Immature natural killer cell (primary cell): ENCODE results near the gene EVI5L. TPM values are rescaled to one million over a fixed set of nuclear protein-coding genes. Genes with fewer than 3 reads are reported as not detected.

Experiments used
- DNase-seq, 3 donors: peaks; one replicate each; pipeline ENCODE4 v3.0.0; 2022; ENCODE audit warnings: mixed read lengths in 1 of 3
- H3K27ac Mint-ChIP-seq, 6 donors: one replicate each; pipeline ENCODE4 v1.8.0; 2020; ENCODE audit warnings: mixed read lengths in 6 of 6, mild to moderate bottlenecking in 5 of 6, inconsistent platforms in 4 of 6, moderate library complexity in 3 of 6
- H3K27me3 Mint-ChIP-seq, 3 donors: one replicate each; pipeline ENCODE4 v1.8.0; 2020 to 2021; ENCODE audit warnings: low read depth in 3 of 3, mild to moderate bottlenecking in 3 of 3, mixed read lengths in 3 of 3, moderate library complexity in 3 of 3, inconsistent platforms in 1 of 3
- H3K36me3 Mint-ChIP-seq, 3 donors: one replicate each; pipeline ENCODE4 v1.8.0; 2020; ENCODE audit warnings: mixed read lengths in 3 of 3, inconsistent platforms in 2 of 3, mild to moderate bottlenecking in 2 of 3
- H3K4me1 Mint-ChIP-seq, 2 donors: one replicate each; pipeline ENCODE4 v1.8.0; 2020; ENCODE audit warnings: inconsistent platforms in 2 of 2, mild to moderate bottlenecking in 2 of 2, mixed read lengths in 2 of 2, moderate library complexity in 1 of 2
- H3K4me3 Mint-ChIP-seq, 5 donors: one replicate each; pipeline ENCODE4 v1.8.0; 2020; ENCODE audit warnings: mild to moderate bottlenecking in 5 of 5, mixed read lengths in 5 of 5, inconsistent platforms in 3 of 5, moderate library complexity in 3 of 5
- H3K9me3 Mint-ChIP-seq, 6 donors: one replicate each; pipeline ENCODE4 v1.8.0; 2020; ENCODE audit warnings: mild to moderate bottlenecking in 6 of 6, mixed read lengths in 6 of 6, inconsistent platforms in 4 of 6, moderate library complexity in 3 of 6
- polyA plus RNA-seq, 3 donors: library from polyadenylated mRNA; unstranded; fragments of 300-500 nt; fragmentation: Illumina TruSeq; gene quantifications; one replicate each; pipeline ENCODE4 v1.2.3, GENCODE V29; 2021

The EVI5L gene
- polyA plus RNA-seq, 3 donors from 2014 or later = 1.6 to 5.1 (median 2.7) TPM

DNA sequence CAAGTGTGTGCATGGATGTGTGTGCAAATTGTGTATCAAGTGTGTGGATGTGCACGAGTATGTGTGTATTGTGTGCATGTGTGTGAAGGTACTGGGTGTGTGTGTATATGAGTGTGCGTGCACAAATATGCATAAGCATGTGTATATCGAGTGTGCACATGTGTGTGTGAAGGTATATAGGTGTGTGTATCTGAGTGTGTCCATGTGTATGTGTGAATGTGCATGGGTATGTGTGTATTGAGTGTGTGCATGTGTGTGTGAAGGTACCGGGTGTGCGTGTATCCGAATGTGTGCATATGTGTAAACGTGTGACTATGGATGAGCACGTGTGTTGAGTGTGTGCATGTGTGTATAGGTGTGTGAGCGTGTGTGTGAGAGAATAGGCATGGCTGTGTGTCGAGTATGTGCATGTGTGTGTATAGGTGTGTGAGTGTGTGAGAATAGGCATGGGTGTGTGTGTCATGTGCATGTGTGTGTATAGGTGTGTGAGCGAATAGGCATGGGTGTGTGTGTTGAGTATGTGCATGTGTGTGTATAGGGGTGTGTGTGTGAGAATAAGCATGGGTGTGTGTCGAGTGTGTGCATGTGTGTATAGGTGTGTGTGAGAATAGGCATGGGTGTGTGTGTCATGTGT is 12.8 kb downstream of the EVI5L start:
- DNase-seq = no peak
- Mint-ChIP-seq H3K9me3 (no peaks in the 10 kb centered on the region), H3K36me3 (no peaks in the 10 kb centered on the region), H3K27ac (no peak overlapping the region), H3K4me1 (no peaks in the 10 kb centered on the region), H3K4me3 (no peak overlapping the region), H3K27me3 (peaks cover 0 to 1% (median 0%) of the 10 kb centered on the region in 3 donors)

DNA sequence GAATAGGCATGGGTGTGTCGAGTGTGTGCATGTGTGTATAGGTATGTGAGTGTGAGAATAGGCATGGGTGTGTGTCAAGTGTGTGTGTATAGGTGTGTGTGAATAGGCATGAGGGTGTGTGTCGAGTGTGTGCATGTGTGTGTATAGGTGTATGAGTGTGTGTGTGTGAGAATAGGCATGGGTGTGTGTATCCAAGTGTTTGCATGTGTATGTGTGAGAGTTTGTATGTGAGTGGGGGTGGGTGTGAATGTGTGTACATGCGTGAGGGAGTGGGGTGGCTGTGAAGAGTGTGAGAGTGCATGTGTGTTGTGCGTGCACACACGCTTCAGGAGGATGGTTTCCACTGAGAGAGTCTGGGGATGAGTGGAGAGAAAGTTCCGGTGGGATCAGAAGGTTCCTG is 13.5 kb downstream of the EVI5L start:
- Mint-ChIP-seq H3K36me3 (no peaks in the 10 kb centered on the region), H3K9me3 (no peaks in the 10 kb centered on the region), H3K27me3 (peaks cover 0 to 1% (median 0%) of the 10 kb centered on the region in 3 donors), H3K27ac (no peak overlapping the region), H3K4me1 (no peaks in the 10 kb centered on the region), H3K4me3 (no peak overlapping the region)
- no peak for DNase-seq

DNA sequence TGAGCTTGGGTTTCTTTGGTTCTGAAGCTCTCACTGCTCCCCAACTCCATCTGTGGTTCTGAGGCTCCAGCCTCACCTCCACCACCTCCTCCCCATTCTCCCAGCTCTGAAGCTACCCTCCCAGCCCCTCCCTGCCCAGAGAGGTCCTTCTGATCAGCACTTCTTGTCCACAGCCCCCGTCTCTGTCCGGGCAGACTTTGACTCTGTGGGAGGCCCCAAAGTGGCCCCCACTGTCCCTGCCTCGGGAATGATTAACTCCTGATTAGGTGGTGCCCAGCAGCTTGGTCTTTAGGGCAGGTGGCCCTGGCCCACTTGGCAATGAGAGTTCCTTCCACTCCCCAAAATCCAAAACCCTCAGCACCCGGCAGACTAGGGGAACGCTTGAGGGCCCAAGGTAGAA is 14.4 kb downstream of the EVI5L start:
- no peak for DNase-seq
- H3K27ac Mint-ChIP-seq = no peak overlapping the region
- H3K27me3 Mint-ChIP-seq = peaks cover 0 to 1% (median 0%) of the 10 kb centered on the region in 3 donors
- no peaks in the 10 kb centered on the region for H3K9me3 Mint-ChIP-seq
- H3K4me3 Mint-ChIP-seq = no peak overlapping the region
- no peaks in the 10 kb centered on the region for H3K36me3 Mint-ChIP-seq
- H3K4me1 Mint-ChIP-seq = no peaks in the 10 kb centered on the region

DNA sequence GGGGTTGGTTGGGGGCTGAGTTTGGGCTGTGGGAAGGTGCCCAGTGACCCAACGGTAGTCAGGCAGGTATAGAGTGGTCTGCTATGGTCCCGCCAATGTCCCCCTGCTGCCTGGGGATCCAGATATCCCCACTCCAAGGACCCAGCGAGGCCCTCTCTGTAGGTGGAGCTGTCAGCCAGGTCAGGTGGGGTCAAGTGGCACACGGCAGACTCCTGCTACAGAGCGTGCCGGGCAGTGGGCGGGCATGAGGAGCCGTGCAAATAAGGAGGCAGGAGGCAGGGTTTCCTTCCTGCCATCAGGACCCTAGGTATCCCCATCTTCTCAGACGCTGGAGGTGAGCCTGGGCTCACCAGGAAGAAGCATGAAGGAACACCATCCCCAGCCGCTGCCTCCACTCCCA is 14.9 kb downstream of the EVI5L start:
- Mint-ChIP-seq H3K27me3 (peaks cover 0 to 1% (median 0%) of the 10 kb centered on the region in 3 donors), H3K4me3 (no peak overlapping the region), H3K27ac (no peak overlapping the region), H3K9me3 (no peaks in the 10 kb centered on the region), H3K4me1 (no peaks in the 10 kb centered on the region), H3K36me3 (no peaks in the 10 kb centered on the region)
- no peak for DNase-seq

DNA sequence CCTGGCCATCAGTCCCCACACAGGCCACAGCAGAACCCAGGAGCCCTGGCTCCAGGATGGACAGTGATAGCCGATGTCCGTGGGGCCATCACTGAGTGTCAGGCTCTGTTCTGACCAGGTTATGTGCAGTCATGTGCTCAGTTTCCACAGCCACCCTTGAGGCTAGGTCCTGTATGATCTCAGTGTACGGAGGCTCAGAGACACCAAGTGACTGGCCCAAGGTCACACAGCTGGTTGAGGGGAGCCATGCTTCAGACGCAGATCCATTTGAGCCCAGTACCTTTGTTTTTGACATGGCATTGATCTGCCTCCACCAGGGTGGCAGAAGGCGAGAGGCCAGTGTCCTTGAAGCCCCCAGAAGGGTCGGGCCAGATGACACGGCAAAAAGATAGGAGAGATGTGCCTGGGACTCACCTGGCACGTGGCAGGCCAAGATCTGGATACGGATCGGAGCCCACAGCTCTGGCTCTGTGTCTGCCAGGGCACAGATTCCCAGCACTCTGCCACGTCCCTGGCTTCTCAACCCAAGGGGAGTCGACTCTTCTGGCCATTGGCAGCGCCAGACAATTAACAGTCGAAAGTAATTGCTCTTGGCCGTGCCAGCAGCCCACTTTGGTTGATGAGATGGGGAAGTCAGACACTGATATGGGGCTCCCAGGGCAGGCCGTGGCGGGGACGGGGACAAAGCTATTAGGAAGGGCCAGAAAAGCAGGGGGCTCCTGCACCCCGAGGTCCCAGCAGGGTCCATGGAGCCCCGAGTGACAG is 15.6 kb downstream of the EVI5L start:
- peaks cover 0 to 1% (median 0%) of the 10 kb centered on the region in 3 donors for H3K27me3 Mint-ChIP-seq
- H3K27ac Mint-ChIP-seq = no peak overlapping the region
- H3K9me3 Mint-ChIP-seq = peaks cover 0 to 1% (median 0%) of the 10 kb centered on the region in 6 donors

DNA sequence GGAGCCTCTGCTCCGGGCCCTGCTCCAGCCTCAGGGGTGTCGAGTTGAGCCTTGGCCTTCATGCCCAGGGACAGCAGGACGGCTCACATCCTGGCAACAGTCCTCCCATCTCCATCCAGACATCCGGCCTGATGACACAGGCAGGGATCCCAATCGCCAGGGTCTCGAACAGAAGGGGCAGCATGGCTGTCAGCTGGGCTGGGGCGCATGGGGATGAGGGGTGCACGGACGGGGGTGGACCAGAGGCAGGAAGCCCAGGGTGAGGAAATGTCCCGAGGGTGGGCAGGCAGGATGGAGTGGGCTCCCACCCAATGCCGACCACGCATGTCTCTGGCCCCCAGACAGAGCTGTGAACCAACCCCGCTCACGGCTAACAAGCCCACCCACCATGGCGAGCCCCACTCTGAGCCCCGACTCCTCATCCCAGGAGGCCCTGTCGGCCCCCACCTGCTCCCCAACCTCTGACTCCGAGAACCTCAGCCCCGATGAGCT is 16.2 kb downstream of the EVI5L start:
- Mint-ChIP-seq H3K4me1 (no peaks in the 10 kb centered on the region), H3K36me3 (no peaks in the 10 kb centered on the region), H3K27me3 (peaks cover 0 to 1% (median 0%) of the 10 kb centered on the region in 3 donors), H3K4me3 (no peak overlapping the region), H3K27ac (no peak overlapping the region), H3K9me3 (peaks cover 0 to 1% (median 0%) of the 10 kb centered on the region in 6 donors)
- no peak for DNase-seq

More for the DNA sequence above, 15.6 kb downstream of the EVI5L start:
- Mint-ChIP-seq H3K4me1 (no peaks in the 10 kb centered on the region), H3K4me3 (no peak overlapping the region), H3K36me3 (no peaks in the 10 kb centered on the region)
- no peak for DNase-seq

DNA sequence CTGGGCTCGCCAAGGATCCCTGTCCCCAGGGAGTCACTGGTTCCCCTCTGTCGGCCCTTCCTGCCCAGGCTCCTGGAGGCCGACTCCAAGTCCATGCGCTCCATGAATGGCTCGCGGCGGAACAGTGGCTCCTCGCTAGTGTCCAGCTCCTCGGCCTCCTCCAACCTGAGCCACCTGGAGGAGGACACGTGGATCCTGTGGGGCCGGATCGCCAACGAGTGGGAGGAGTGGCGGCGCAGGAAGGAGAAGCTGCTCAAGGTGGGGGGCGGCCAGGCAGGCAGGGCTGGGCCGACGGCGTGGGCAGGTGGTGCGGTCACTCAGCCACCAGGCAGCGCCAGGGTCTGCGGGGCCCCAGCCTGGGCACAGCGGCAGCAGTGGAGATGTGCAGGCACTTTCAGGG is 17.6 kb downstream of the EVI5L start:
- no peak for DNase-seq
- Mint-ChIP-seq H3K4me3 (no peak overlapping the region), H3K36me3 (no peaks in the 10 kb centered on the region), H3K27ac (no peak overlapping the region), H3K27me3 (peaks cover 0 to 1% (median 0%) of the 10 kb centered on the region in 3 donors), H3K4me1 (no peaks in the 10 kb centered on the region), H3K9me3 (peaks cover 0 to 1% (median 0%) of the 10 kb centered on the region in 6 donors)

DNA sequence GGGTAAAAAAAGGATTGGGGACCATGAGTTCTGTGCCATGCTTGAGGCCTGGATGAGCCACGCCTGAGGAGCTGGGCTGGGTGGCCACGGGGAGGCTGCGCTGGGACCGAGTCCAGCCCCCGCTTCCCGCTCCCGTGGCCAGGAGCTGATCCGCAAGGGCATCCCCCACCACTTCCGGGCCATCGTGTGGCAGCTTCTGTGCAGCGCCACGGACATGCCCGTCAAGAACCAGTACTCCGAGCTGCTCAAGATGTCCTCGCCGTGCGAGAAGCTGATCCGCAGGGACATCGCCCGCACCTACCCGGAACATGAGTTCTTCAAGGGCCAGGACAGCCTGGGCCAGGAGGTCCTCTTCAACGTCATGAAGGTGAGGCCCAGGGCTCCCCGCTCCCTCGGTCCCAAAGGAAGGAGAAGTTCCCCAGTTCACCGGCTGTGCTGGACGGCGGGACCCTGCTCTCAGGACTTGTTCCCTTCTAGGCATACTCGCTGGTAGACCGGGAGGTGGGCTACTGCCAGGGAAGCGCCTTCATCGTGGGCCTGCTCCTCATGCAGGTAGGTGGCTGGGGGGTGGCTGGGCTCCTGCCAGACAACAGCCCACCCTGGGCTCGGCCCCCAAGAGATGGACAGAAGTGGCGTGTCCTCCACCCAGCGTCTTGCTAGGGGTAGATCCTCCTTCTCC is 18.9 kb downstream of the EVI5L start:
- H3K9me3 Mint-ChIP-seq = peaks cover 0 to 1% (median 0%) of the 10 kb centered on the region in 6 donors
- peaks cover 0 to 1% (median 0%) of the 10 kb centered on the region in 3 donors for H3K27me3 Mint-ChIP-seq
- DNase-seq = no peak
- H3K4me3 Mint-ChIP-seq = no peak overlapping the region
- no peak overlapping the region for H3K27ac Mint-ChIP-seq
- no peaks in the 10 kb centered on the region for H3K36me3 Mint-ChIP-seq
- H3K4me1 Mint-ChIP-seq = no peaks in the 10 kb centered on the region

DNA sequence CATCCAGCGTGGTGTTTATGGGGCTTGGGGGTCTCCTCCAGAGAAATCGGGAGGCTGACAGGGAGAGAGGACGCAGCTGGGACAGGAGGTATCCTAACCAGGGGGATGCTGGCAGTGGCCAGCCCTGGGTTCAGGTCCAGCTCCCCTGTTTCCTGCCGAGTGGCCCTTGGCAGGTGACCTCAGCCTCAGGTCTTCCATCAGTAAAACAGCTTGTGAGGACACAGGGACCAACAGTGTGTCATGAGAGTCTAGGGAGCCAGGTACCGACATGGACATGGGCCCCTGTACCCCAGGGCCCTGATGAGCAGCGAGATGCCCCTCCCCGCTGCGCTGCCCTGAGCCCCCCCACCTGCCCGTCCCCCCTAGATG is 19.6 kb downstream of the EVI5L start:
- Mint-ChIP-seq H3K36me3 (no peaks in the 10 kb centered on the region), H3K4me1 (no peaks in the 10 kb centered on the region), H3K27me3 (peaks cover 0 to 1% (median 0%) of the 10 kb centered on the region in 3 donors), H3K27ac (no peak overlapping the region), H3K9me3 (peaks cover 0 to 1% (median 0%) of the 10 kb centered on the region in 6 donors), H3K4me3 (no peak overlapping the region)
- DNase-seq = no peak

DNA sequence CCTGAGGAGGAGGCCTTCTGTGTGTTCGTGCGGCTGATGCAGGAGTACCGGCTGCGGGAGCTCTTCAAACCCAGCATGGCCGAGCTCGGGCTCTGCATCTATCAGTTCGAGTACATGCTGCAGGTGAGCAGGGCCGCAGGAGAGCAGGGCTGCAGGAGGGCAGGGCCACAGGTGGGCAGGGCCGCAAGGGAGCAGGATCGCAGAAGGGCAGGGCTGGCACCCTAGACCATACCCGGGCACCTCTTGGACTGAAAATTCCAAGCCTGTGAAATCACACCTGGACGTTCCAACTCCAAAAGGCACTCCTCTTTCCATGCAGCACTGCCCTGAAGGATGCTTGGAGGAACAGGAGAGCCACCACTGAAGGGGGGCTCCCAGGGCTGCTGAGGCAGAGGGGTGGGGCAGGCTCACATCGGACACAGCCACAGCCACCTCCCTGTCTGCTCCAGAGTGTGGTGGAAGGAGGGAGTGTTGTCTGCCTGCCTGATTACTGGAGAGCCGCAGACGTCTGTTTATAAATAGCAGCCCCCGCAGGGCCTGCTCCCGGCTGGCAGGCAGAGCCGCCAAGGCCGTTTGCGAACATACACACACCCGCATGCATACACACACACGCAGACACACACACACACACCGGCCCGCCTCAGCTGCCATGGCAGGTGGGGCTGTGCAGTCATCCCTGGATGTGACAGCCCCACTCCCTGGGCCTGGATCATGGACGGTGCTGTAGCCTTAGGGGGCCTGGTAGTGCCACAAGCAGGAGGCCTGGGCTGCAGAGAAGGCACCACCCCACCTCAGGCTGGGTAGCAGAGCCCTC is 20.2 kb downstream of the EVI5L start:
- Mint-ChIP-seq H3K4me1 (no peaks in the 10 kb centered on the region), H3K27me3 (no peaks in the 10 kb centered on the region), H3K9me3 (peaks cover 0 to 1% (median 0%) of the 10 kb centered on the region in 6 donors), H3K36me3 (no peaks in the 10 kb centered on the region), H3K4me3 (no peak overlapping the region), H3K27ac (no peak overlapping the region)
- DNase-seq = no peak

DNA sequence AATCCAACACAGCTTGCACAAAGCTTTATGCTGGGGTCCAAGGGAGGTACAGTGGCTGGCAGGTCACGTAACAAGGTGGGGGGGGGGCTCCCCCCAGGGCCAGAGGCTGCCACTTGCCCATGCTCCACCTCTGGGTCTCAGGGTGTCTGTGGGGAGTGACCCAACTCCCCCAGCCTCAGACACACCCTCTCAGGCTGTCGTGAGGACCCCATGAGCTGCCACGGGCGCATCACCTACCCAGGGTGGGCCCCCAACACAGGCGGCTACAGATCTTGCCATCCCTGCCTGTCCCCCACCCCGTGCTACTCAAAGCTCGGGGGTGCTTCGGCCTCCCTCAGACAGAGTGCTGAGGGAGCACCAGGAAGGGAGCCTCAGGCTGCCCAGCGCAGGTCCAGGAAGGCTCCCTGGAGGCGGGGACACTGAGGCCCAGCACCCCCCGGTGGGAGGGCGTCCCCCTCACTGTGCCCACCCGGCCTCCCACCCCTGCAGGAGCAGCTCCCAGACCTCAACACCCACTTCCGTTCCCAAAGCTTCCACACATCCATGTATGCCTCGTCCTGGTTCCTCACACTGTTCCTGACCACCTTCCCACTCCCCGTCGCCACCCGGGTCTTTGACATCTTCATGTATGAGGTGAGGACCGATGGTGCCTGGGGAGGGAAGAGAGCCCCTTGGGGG is 21.1 kb downstream of the EVI5L start:
- no peak for DNase-seq
- Mint-ChIP-seq H3K36me3 (no peaks in the 10 kb centered on the region), H3K4me3 (no peak overlapping the region), H3K27me3 (no peaks in the 10 kb centered on the region), H3K9me3 (peaks cover 0 to 1% (median 0%) of the 10 kb centered on the region in 6 donors), H3K4me1 (no peaks in the 10 kb centered on the region), H3K27ac (no peak overlapping the region)

DNA sequence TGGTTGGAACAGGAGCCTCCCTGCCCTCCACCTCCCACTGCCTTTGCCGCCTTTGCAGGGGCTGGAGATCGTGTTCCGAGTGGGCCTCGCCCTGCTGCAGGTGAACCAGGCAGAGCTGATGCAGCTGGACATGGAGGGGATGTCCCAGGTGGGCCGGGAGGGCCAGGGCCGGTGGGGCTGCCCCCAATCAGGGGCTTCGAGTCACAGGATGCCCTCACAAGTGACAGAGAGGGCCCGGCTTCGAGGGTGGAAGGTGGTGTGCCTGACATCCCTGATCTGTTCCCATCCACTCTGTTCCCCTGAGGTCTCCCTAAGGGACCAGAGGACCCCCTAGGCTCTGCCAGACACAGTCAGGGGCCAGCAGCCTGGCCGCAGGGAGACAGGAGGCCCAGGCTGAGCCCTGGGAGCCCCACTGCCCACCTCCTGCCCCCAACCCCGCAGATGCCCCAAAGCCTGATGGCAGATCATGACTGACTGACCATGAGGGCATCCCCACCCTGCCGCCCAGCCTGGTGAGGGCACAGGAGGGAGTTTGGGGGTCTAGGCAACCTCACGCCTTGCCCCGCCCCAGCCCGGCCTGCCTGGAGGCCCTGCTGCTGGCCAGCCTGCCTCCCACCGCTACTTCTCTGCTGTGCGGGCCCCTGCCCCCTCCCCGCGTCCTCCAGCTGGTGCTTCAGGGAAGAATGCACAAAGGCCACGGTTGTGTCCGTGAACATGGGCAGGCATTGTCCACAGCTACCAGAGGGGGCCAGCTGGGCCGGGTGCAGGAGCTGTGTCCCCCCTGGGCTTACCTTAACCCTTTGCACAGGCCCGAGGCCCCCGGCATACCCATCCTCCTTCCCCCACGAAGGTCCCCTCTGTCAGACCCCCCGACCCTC is 21.8 kb downstream of the EVI5L start:
- no peak for DNase-seq
- no peaks in the 10 kb centered on the region for H3K36me3 Mint-ChIP-seq
- H3K4me1 Mint-ChIP-seq = no peaks in the 10 kb centered on the region
- no peaks in the 10 kb centered on the region for H3K27me3 Mint-ChIP-seq
- peaks cover 0 to 1% (median 0%) of the 10 kb centered on the region in 6 donors for H3K9me3 Mint-ChIP-seq
- H3K27ac Mint-ChIP-seq = no peak overlapping the region
- no peak overlapping the region for H3K4me3 Mint-ChIP-seq
